Gastroesophageal sphincter (tissue), 2 donors: ENCODE results near the gene EDAR.

Experiments used
- POLR2A ChIP-seq, 2 donors: fragments of 450-650 bp; IDR thresholded peaks; one replicate each; pipeline ENCODE4 v1.6.1; 2017; ENCODE audit warnings: antibody characterized with exemption in 2 of 2, mild to moderate bottlenecking in 2 of 2, moderate library complexity in 1 of 2
- POLR2AphosphoS5 ChIP-seq: sonication (generic); formaldehyde crosslinking; IDR thresholded peaks from one replicate; pipeline ENCODE4 v1.6.1; 2017; ENCODE audit warnings: antibody characterized with exemption

- TF ChIP-seq POLR2AphosphoS5 (no peak), POLR2A (IDR thresholded peaks at IDR 0.05) (no peak)
Observed at GRCh38 chr2:108858894-108859293, 130.1 kb downstream of the EDAR start.
